SK-N-SH (cell line): ENCODE measurements around the gene SGPP2. TPM values are rescaled to one million over a fixed set of nuclear protein-coding genes. Genes with fewer than 3 reads are reported as not detected.

ENCODE experiments used
- CTCF ChIA-PET: fragments of 300-600, 350-600 bp; formaldehyde crosslinking; extraction: SDS; loops from one replicate; lab custom pipeline; 2021; lab: Yijun Ruan, JAX
- POLR2A ChIA-PET: fragments of 350-600 bp; sonication (Branson Sonifier 250); formaldehyde crosslinking; extraction: SDS; loops from one replicate; lab custom pipeline; 2020; ENCODE audit warnings: antibody characterized with exemption, inconsistent platforms; lab: Yijun Ruan, JAX
- DNase-seq: peaks from one replicate; pipeline ENCODE4 v3.0.0; 2012
- H2AFZ ChIP-seq: fragments of 200-600 bp; sonication (generic); 2 replicates; pipeline ENCODE4 v1.8.1; 2016; ENCODE audit warnings: antibody characterized with exemption, mild to moderate bottlenecking, low read depth
- H3F3A ChIP-seq: fragments of 200-600 bp; sonication (generic); replicated peaks from 2 replicates; pipeline ENCODE3; 2016; ENCODE audit warnings: antibody characterized with exemption, mild to moderate bottlenecking; ENCODE audit not compliant: insufficient read depth
- H3K27ac ChIP-seq, 2 experiments: fragments of 200-500 bp in 1 of 2; fragments of 200-600 bp in 1 of 2; sonication (Bioruptor generic) in 1 of 2; sonication (generic), shearing (Covaris generic) in 1 of 2; 2 replicates each; pipeline versions ENCODE4 v1.5.1 to v1.6.1; 2014 to 2016; ENCODE audit warnings: low read depth in 2 of 2, inconsistent platforms in 1 of 2, low read length in 1 of 2, mild to moderate bottlenecking in 1 of 2, mixed read lengths in 1 of 2
- H3K27me3 ChIP-seq: fragments of 200-600 bp; sonication (generic), shearing (Covaris generic); 2 replicates; pipeline ENCODE4 v1.6.1; 2016; ENCODE audit warnings: mixed run types; ENCODE audit not compliant: insufficient read depth
- H3K36me3 ChIP-seq, 2 experiments: fragments of 200-500 bp in 1 of 2; fragments of 200-600 bp in 1 of 2; sonication (Bioruptor generic) in 1 of 2; sonication (generic) in 1 of 2; replicated peaks in 1 of 2; 2 replicates each; pipeline versions ENCODE3 to v1.5.1; 2014 to 2016; ENCODE audit warnings: low read length in 1 of 2, mild to moderate bottlenecking in 1 of 2; ENCODE audit not compliant: insufficient read depth in 2 of 2, control insufficient read depth in 1 of 2
- H3K4me1 ChIP-seq, 2 experiments: fragments of 200-500 bp in 1 of 2; fragments of 200-600 bp in 1 of 2; sonication (Bioruptor generic) in 1 of 2; sonication (generic), shearing (Covaris generic) in 1 of 2; 2 replicates each; pipeline versions ENCODE4 v1.5.1 to v1.6.1; 2014 to 2016; ENCODE audit warnings: low read depth in 1 of 2, low read length in 1 of 2, mixed run types in 1 of 2; ENCODE audit not compliant: insufficient read depth in 2 of 2, control insufficient read depth in 1 of 2
- H3K4me2 ChIP-seq: fragments of 200-600 bp; sonication (generic), shearing (Covaris generic); 2 replicates; pipeline ENCODE4 v1.6.1; 2017; ENCODE audit warnings: mixed run types
- H3K4me3 ChIP-seq, 2 experiments: fragments of 200-500 bp in 1 of 2; fragments of 200-600 bp in 1 of 2; sonication (Bioruptor generic) in 1 of 2; sonication (generic), shearing (Covaris generic) in 1 of 2; 2 replicates each; pipeline versions ENCODE4 v1.5.1 to v1.8.1; 2014 to 2016; ENCODE audit warnings: low read depth in 2 of 2, inconsistent platforms in 1 of 2, low read length in 1 of 2, mild to moderate bottlenecking in 1 of 2, mixed read lengths in 1 of 2, moderate library complexity in 1 of 2
- H3K79me2 ChIP-seq: fragments of 200-600 bp; sonication (generic); 2 replicates; pipeline ENCODE4 v1.8.1; 2017; ENCODE audit warnings: mild to moderate bottlenecking; ENCODE audit not compliant: insufficient read depth
- H3K9ac ChIP-seq: fragments of 200-600 bp; sonication (generic); 2 replicates; pipeline ENCODE4 v1.6.1; 2017; ENCODE audit warnings: mixed run types
- H3K9me2 ChIP-seq: fragments of 200-600 bp; sonication (generic); 2 replicates; pipeline ENCODE4 v1.6.1; 2017; ENCODE audit warnings: mixed run types
- H3K9me3 ChIP-seq: fragments of 200-600 bp; sonication (generic); 2 replicates; pipeline ENCODE4 v1.6.1; 2017; ENCODE audit warnings: mixed run types, mild to moderate bottlenecking, moderate library complexity
- H4K20me1 ChIP-seq: fragments of 200-600 bp; sonication (generic); 2 replicates; pipeline ENCODE4 v1.6.1; 2017; ENCODE audit warnings: mild to moderate bottlenecking, mixed run types; ENCODE audit not compliant: insufficient read depth
- CHD2 ChIP-seq: fragments of 150-350 bp; IDR thresholded peaks from 2 replicates; pipeline ENCODE4 v1.6.1; 2018; ENCODE audit warnings: low read length; ENCODE audit not compliant: partially characterized antibody
- ELF1 ChIP-seq: IDR thresholded peaks from 2 replicates; pipeline ENCODE4 v1.4.0; 2012
- EP300 ChIP-seq, 2 experiments: IDR thresholded peaks; 2 replicates each; pipeline versions ENCODE4 v1.4.0 to v1.6.1; 2012; ENCODE audit warnings: borderline replicate concordance in 1 of 2, low read depth in 1 of 2, low read length in 1 of 2
- EZH2phosphoT487 ChIP-seq: fragments of 200-600 bp; sonication (generic); IDR thresholded peaks from 2 replicates; pipeline ENCODE4 v1.6.1; 2017; ENCODE audit warnings: low read depth, mixed run types, mild to moderate bottlenecking, antibody characterized with exemption, moderate library complexity, borderline replicate concordance
- FOSL2 ChIP-seq: IDR thresholded peaks from 2 replicates; pipeline ENCODE4 v1.4.0; 2012; ENCODE audit warnings: low read depth, mild to moderate bottlenecking, moderate library complexity, borderline replicate concordance
- FOXM1 ChIP-seq: IDR thresholded peaks from 2 replicates; pipeline ENCODE4 v1.4.0; 2012; ENCODE audit warnings: low read depth, mild to moderate bottlenecking
- JUND ChIP-seq: IDR thresholded peaks from 2 replicates; pipeline ENCODE4 v1.4.0; 2012
- MAX ChIP-seq: IDR thresholded peaks from 2 replicates; pipeline ENCODE4 v1.4.0; 2012; ENCODE audit warnings: low read depth
- MEF2A ChIP-seq: IDR thresholded peaks from 2 replicates; pipeline ENCODE4 v1.4.0; 2012; ENCODE audit warnings: low read depth, borderline replicate concordance
- NFIC ChIP-seq: IDR thresholded peaks from 2 replicates; pipeline ENCODE4 v1.4.0; 2012; ENCODE audit warnings: borderline replicate concordance
- NRF1 ChIP-seq: IDR thresholded peaks from 2 replicates; pipeline ENCODE4 v1.6.1; 2012; ENCODE audit warnings: low read depth, mild to moderate bottlenecking, low read length
- POLR2AphosphoS5 ChIP-seq: IDR thresholded peaks from 2 replicates; pipeline ENCODE4 v1.6.1; 2012; ENCODE audit warnings: low read depth, low read length
- RFX5 ChIP-seq: IDR thresholded peaks from 2 replicates; pipeline ENCODE4 v1.6.1; 2012; ENCODE audit warnings: mild to moderate bottlenecking, improper control_type of control experiment, low read length
- RXRA ChIP-seq: IDR thresholded peaks from 2 replicates; pipeline ENCODE4 v1.4.0; 2012; ENCODE audit warnings: low read depth, mild to moderate bottlenecking, borderline replicate concordance
- SIN3A ChIP-seq: IDR thresholded peaks from 2 replicates; pipeline ENCODE4 v1.6.1; 2012; ENCODE audit warnings: low read depth, mild to moderate bottlenecking, low read length, moderate library complexity, borderline replicate concordance
- TAF1 ChIP-seq: IDR thresholded peaks from 2 replicates; pipeline ENCODE4 v1.6.1; 2012; ENCODE audit warnings: low read depth, mild to moderate bottlenecking, low read length, moderate library complexity, borderline replicate concordance
- YY1 ChIP-seq: IDR thresholded peaks from 2 replicates; pipeline ENCODE4 v1.4.0; 2012; ENCODE audit warnings: low read depth, mild to moderate bottlenecking
- ZBTB33 ChIP-seq: IDR thresholded peaks from 2 replicates; pipeline ENCODE4 v1.4.0; 2012; ENCODE audit warnings: low read depth, borderline replicate concordance
- WGBS: methylation state at CpG from one replicate; pipeline ENCODE4 v1.1.6; 2017; ENCODE audit warnings: low lambda C conversion rate; 5-methylcytosine and 5-hydroxymethylcytosine counted together
- polyA plus RNA-seq, 3 experiments: library from polyadenylated mRNA; depleted of rRNA; stranded (reverse); fragments of >200 nt; gene quantifications; 2 replicates each; pipeline ENCODE4 v1.2.3, GENCODE V29; 2012
- TF ChIP-seq, protein P1 (sequence below): fragments of 150-350 bp; IDR thresholded peaks from 2 replicates; pipeline ENCODE4 v1.6.1; 2016; ENCODE audit warnings: mild to moderate bottlenecking, low read depth, low read length
- TF ChIP-seq, protein P2 (sequence below): IDR thresholded peaks from 2 replicates; pipeline ENCODE4; 2012
- TF ChIP-seq, protein P3 (sequence below): IDR thresholded peaks from 2 replicates; pipeline ENCODE4 v1.4.0; 2012; ENCODE audit warnings: low read depth, borderline replicate concordance

Gene SGPP2
- polyA plus RNA-seq, 1 of the 3 experiments (the other 2 are of a cell fraction): 0.03 TPM

- TF ChIP-seq ZBTB33 (no peak), MAX (no peak), NRF1 (no peak), RFX5 (no peak), JUND (no peak), POLR2AphosphoS5 (no peak), EP300 (IDR thresholded peaks at IDR 0.05; ENCODE audit: borderline replicate concordance in 1 of 2, low read depth in 1 of 2, low read length in 1 of 2) (no peak), ELF1 (0 out of 2 replicates have a peak, but pooled peaks have one; percentile 23), MEF2A (no peak), SIN3A (no peak), YY1 (no peak), RXRA (no peak), EZH2phosphoT487 (no peak), FOXM1 (no peak)
- TF ChIP-seq, protein P1, sequence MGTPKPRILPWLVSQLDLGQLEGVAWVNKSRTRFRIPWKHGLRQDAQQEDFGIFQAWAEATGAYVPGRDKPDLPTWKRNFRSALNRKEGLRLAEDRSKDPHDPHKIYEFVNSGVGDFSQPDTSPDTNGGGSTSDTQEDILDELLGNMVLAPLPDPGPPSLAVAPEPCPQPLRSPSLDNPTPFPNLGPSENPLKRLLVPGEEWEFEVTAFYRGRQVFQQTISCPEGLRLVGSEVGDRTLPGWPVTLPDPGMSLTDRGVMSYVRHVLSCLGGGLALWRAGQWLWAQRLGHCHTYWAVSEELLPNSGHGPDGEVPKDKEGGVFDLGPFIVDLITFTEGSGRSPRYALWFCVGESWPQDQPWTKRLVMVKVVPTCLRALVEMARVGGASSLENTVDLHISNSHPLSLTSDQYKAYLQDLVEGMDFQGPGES: no peak
- TF ChIP-seq, protein P2, sequence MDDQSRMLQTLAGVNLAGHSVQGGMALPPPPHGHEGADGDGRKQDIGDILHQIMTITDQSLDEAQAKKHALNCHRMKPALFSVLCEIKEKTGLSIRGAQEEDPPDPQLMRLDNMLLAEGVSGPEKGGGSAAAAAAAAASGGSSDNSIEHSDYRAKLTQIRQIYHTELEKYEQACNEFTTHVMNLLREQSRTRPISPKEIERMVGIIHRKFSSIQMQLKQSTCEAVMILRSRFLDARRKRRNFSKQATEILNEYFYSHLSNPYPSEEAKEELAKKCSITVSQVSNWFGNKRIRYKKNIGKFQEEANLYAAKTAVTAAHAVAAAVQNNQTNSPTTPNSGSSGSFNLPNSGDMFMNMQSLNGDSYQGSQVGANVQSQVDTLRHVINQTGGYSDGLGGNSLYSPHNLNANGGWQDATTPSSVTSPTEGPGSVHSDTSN: peak; percentile 34; the same call in 1 of the 2 replicates
- TF ChIP-seq, protein P3, sequence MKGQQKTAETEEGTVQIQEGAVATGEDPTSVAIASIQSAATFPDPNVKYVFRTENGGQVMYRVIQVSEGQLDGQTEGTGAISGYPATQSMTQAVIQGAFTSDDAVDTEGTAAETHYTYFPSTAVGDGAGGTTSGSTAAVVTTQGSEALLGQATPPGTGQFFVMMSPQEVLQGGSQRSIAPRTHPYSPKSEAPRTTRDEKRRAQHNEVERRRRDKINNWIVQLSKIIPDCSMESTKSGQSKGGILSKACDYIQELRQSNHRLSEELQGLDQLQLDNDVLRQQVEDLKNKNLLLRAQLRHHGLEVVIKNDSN: no peak
These were observed 144.5 kb downstream of the SGPP2 start (continued) for GRCh38 chr2:222568865-222569264.

DNA sequence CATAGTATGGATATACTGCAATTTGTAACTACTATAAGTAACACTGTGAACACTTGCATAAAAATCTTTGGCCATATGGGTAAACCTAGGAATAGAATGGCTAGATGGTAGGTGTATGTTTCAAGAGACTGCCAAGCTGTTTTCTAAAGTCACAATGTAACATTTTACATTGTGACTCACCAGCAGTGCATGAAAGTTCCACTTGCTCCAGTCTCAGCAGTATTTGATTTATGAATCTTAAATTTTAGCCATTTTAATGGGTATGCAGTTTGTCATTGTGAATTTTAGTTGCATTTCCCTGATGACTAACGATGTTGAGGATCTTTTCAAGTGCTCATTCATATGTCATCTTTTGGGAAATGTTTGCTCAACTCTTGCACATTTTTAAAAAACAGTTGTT is 145.5 kb downstream of the SGPP2 start:
- Histone ChIP-seq H3K9me2 (no peaks in the 10 kb centered on the region), H3K36me3 (peaks cover 20 to 26% of the 10 kb centered on the region in 2 experiments), H4K20me1 (no peaks in the 10 kb centered on the region), H3K4me3 (no peak overlapping the region), H2AFZ (no peak overlapping the region), H3K9me3 (no peaks in the 10 kb centered on the region), H3K4me2 (peak overlapping the region; percentile 30; the same call in 1 of the 2 replicates), H3K79me2 (no peaks in the 10 kb centered on the region), H3K4me1 (peaks cover 3 to 18% of the 10 kb centered on the region in 2 experiments; a peak in 3 of 4 replicates), H3K27me3 (no peaks in the 10 kb centered on the region), H3K27ac (peak overlapping the region in 1 of 2 experiments; percentile 21; a peak in 1 of 4 replicates), H3K9ac (no peak overlapping the region), H3F3A (peaks cover 13% of the 10 kb centered on the region)
- WGBS: 17% methylated on average over 1 of the region's 1 CpG
- POLR2A ChIA-PET: no interaction called here
- no peak for DNase-seq
- CTCF ChIA-PET: interaction anchor here (0.7 to 2.3 kb wide), 3 partner anchors 8 to 279 kb away, joined by 3 to 19 read pairs (median 6); no protein-coding TSS in a partner anchor
- TF ChIP-seq POLR2AphosphoS5 (peak; percentile 40; the same call in 1 of the 2 replicates), TAF1 (no peak), ELF1 (no peak), CHD2 (no peak), ZBTB33 (no peak), RXRA (no peak), SIN3A (no peak), NFIC (peak; percentile 62; the same call in 1 of the 2 replicates), FOSL2 (peak; percentile 64; the same call in 1 of the 2 replicates)
- TF ChIP-seq, protein P1: no peak
- TF ChIP-seq, protein P2: peak; percentile 90
